SK-N-SH treated with all-trans-retinoic acid at 6 μM for 48 hours (cell line): Measurements from ENCODE around the gene GSTO2.

ENCODE experiments used
- ATAC-seq: fragments of 200-7000 bp; cut with Tn5 transposase; 3 replicates; pipeline ENCODE4 v1.9.1; 2020; ENCODE audit warnings: mild to moderate bottlenecking, moderate library complexity
- BACH2 ChIP-seq: fragments of 250-450 bp; sonication (Bioruptor Pico); IDR thresholded peaks from 2 replicates; pipeline ENCODE4 v1.9.0; 2021; ENCODE audit warnings: mild to moderate bottlenecking, borderline replicate concordance
- CSDC2 ChIP-seq: fragments of 250-450 bp; sonication (Bioruptor Pico); IDR thresholded peaks from 2 replicates; pipeline ENCODE4 v1.5.0; 2020; ENCODE audit warnings: mild to moderate bottlenecking, moderate library complexity
- ESRRG ChIP-seq: fragments of 250-450 bp; sonication (Bioruptor Pico); IDR thresholded peaks from 2 replicates; pipeline ENCODE4 v1.6.1; 2021; ENCODE audit warnings: mild to moderate bottlenecking
- GLIS3 ChIP-seq: fragments of 250-450 bp; sonication (Bioruptor Pico); IDR thresholded peaks from 2 replicates; pipeline ENCODE4 v1.5.0; 2020; ENCODE audit warnings: mild to moderate bottlenecking, moderate library complexity
- OSR1 ChIP-seq: fragments of 250-450 bp; sonication (Bioruptor Pico); IDR thresholded peaks from 2 replicates; pipeline ENCODE4 v1.8.0; 2022; ENCODE audit warnings: moderate library complexity, mild to moderate bottlenecking, inconsistent platforms
- PATZ1 ChIP-seq: fragments of 250-450 bp; sonication (Bioruptor Pico); IDR thresholded peaks from 2 replicates; pipeline ENCODE4 v1.8.0; 2020; ENCODE audit warnings: mild to moderate bottlenecking, moderate library complexity, borderline replicate concordance
- PPARA ChIP-seq: fragments of 250-450 bp; sonication (Bioruptor Pico); IDR thresholded peaks from 2 replicates; pipeline ENCODE4 v1.5.0; 2020; ENCODE audit warnings: mild to moderate bottlenecking, borderline replicate concordance
- TCF4 ChIP-seq: fragments of 250-450 bp; sonication (Bioruptor Pico); IDR thresholded peaks from 2 replicates; pipeline ENCODE4 v1.8.0; 2021; ENCODE audit warnings: mild to moderate bottlenecking, moderate library complexity, borderline replicate concordance
- TOX ChIP-seq: fragments of 250-450 bp; sonication (Bioruptor Pico); IDR thresholded peaks from 2 replicates; pipeline ENCODE4 v1.8.0; 2021; ENCODE audit warnings: mild to moderate bottlenecking, moderate library complexity, borderline replicate concordance
- TSHZ2 ChIP-seq: fragments of 250-450 bp; sonication (Bioruptor Pico); IDR thresholded peaks from 2 replicates; pipeline ENCODE4 v1.5.0; 2020; ENCODE audit warnings: mild to moderate bottlenecking, moderate library complexity
- ZC3H10 ChIP-seq: fragments of 250-450 bp; sonication (Bioruptor Pico); IDR thresholded peaks from 2 replicates; pipeline ENCODE4 v1.5.1; 2021; ENCODE audit warnings: mild to moderate bottlenecking, moderate library complexity
- ZFP3 ChIP-seq: fragments of 250-450 bp; sonication (Bioruptor Pico); IDR thresholded peaks from 2 replicates; pipeline ENCODE4 v1.5.0; 2020; ENCODE audit warnings: mild to moderate bottlenecking, moderate library complexity
- ZFP30 ChIP-seq: fragments of 450-650 bp; formaldehyde crosslinking; IDR thresholded peaks from 2 replicates; pipeline ENCODE4 v1.5.0; 2022; ENCODE audit warnings: mild to moderate bottlenecking, moderate library complexity
- ZNF565 ChIP-seq: fragments of 450-650 bp; formaldehyde crosslinking; conservative IDR thresholded peaks from 2 replicates; pipeline ENCODE4 v1.5.0; 2020; ENCODE audit warnings: low read depth, mild to moderate bottlenecking, moderate library complexity
- ZNF70 ChIP-seq: fragments of 450-650 bp; formaldehyde crosslinking; IDR thresholded peaks from 2 replicates; pipeline ENCODE4 v1.5.0; 2020; ENCODE audit warnings: mild to moderate bottlenecking, moderate library complexity
- ZNF8 ChIP-seq: fragments of 450-650 bp; formaldehyde crosslinking; IDR thresholded peaks from 2 replicates; pipeline ENCODE4 v1.5.0; 2020; ENCODE audit warnings: mild to moderate bottlenecking, moderate library complexity
- TF ChIP-seq, protein P1 (sequence below): fragments of 250-450 bp; sonication (Bioruptor Pico); IDR thresholded peaks from 2 replicates; pipeline ENCODE4 v1.8.0; 2021; ENCODE audit warnings: low read depth, mild to moderate bottlenecking, moderate library complexity, borderline replicate concordance
- TF ChIP-seq, protein P2 (sequence below): fragments of 250-450 bp; sonication (Bioruptor Pico); IDR thresholded peaks from 2 replicates; pipeline ENCODE4 v1.5.1; 2021; ENCODE audit warnings: mild to moderate bottlenecking, moderate library complexity

The GSTO2 gene

DNA sequence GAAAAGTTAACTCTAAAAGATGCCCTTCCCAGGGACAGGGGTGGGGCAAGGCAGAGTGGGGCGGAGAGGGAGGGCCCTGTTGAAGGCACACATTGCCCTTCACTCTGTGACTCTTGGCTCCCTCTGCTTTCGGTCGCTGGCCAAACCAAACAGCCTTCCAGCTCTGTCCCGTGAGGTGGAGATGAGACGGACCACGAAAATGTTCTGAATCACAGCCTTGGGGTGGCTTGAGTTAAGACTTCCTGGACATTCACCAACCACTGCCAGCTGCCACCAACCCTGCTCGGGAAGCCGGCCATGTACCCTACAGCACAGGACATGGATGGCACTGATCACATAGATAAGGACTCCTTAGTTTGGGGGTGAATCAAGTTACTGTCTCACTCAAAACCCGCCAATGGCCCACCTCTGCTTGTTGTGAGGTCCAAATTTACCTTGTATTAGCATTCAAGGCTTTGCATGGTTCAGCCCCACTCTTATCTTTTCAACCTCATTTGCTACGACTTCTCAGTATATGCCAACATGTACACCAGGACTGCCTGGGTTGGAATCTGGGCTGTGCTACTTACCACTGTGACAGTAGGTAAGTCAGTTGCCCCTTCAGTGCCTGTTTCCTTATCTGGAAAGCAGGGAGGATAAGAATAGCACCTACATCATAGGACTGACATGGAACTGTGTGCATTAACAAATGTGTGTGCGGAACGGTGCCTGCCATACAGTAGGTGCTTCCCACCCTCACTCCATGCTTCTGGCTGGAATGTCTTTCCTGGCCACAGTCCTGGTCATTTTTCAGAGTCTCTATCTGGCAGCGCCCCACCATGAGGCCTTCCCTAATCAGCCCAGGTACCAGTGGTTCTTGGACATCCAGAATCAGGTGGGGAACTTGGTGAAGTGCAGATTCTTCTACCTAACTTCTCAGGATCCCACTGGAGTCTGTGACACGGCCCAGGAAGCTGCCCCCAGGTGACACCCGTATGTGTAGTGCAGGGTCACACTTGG, 41.3 kb downstream of the GSTO2 start:
- TF ChIP-seq TOX: no peak
- no peak for TF ChIP-seq PATZ1 (CRISPR knock-in tag)
- TF ChIP-seq ZC3H10 (CRISPR knock-in tag): no peak
- peak; percentile 38 for ATAC-seq

DNA sequence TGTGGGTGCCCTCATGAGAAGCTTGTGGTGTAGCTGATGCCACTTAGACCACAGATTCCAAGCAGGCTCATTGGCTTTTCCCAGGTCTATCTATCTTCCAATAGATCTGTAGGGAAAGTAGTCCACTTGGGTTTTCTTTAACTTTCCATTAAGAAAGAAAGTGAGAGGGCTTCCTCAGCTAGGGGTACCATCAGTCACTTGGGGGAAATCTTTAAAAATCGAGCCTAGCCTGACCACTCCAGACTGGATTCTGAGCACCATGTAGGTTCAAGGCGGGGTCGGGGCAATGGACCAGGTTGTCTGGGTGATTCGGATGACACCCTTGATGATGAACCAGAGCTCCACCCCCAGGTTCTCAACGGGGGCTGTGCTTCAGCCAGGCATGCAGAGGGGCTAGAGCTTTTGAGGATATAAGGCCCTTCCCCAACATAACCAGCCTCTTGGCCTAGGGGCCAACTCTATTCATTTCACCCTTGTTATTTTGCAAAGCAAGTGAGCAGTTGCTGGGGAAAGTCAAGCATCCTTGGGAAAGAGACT, 42.3 kb downstream of the GSTO2 start:
- no peak for TF ChIP-seq BACH2
- no peak for TF ChIP-seq CSDC2 (CRISPR knock-in tag)
- TF ChIP-seq TSHZ2 (CRISPR knock-in tag): no peak
- TF ChIP-seq, protein P1, sequence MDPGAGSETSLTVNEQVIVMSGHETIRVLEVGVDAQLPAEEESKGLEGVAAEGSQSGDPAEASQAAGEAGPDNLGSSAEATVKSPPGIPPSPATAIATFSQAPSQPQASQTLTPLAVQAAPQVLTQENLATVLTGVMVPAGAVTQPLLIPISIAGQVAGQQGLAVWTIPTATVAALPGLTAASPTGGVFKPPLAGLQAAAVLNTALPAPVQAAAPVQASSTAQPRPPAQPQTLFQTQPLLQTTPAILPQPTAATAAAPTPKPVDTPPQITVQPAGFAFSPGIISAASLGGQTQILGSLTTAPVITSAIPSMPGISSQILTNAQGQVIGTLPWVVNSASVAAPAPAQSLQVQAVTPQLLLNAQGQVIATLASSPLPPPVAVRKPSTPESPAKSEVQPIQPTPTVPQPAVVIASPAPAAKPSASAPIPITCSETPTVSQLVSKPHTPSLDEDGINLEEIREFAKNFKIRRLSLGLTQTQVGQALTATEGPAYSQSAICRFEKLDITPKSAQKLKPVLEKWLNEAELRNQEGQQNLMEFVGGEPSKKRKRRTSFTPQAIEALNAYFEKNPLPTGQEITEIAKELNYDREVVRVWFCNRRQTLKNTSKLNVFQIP (CRISPR knock-in tag): no peak
- no peak for TF ChIP-seq ESRRG
- TF ChIP-seq ZNF565 (CRISPR knock-in tag): no peak
- TF ChIP-seq ZC3H10 (CRISPR knock-in tag): no peak
- no peak for TF ChIP-seq GLIS3 (CRISPR knock-in tag)
- no peak for TF ChIP-seq TCF4 (CRISPR knock-in tag)
- no peak for TF ChIP-seq PATZ1 (CRISPR knock-in tag)
- no peak for TF ChIP-seq ZNF70 (CRISPR knock-in tag)
- TF ChIP-seq ZNF8 (CRISPR knock-in tag): no peak
- TF ChIP-seq TOX: no peak
- TF ChIP-seq ZFP30 (CRISPR knock-in tag): no peak
- TF ChIP-seq PPARA: no peak
- TF ChIP-seq, protein P2, sequence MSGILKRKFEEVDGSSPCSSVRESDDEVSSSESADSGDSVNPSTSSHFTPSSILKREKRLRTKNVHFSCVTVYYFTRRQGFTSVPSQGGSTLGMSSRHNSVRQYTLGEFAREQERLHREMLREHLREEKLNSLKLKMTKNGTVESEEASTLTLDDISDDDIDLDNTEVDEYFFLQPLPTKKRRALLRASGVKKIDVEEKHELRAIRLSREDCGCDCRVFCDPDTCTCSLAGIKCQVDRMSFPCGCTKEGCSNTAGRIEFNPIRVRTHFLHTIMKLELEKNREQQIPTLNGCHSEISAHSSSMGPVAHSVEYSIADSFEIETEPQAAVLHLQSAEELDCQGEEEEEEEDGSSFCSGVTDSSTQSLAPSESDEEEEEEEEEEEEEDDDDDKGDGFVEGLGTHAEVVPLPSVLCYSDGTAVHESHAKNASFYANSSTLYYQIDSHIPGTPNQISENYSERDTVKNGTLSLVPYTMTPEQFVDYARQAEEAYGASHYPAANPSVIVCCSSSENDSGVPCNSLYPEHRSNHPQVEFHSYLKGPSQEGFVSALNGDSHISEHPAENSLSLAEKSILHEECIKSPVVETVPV (CRISPR knock-in tag): no peak
- no peak for TF ChIP-seq OSR1 (CRISPR knock-in tag)
- no peak for TF ChIP-seq ZFP3 (CRISPR knock-in tag)
- ATAC-seq: no peak
